NCI-H446 treated with DMSO at 0.1 percent for 48 hours (cell line): ENCODE results near the gene NINJ2.

Source experiments
- DNase-seq: peaks from one replicate; lab custom pipeline; 2025; lab: John Stamatoyannopoulos, UW

NINJ2 gene

GRCh38 chr12:673849-674248, 10.6 kb upstream of the NINJ2 start:
- DNase-seq, result no peak

GRCh38 chr12:669576-669945, 6.3 kb upstream of the NINJ2 start:
- no peak for DNase-seq

GRCh38 chr12:668090-668481, 4.8 kb upstream of the NINJ2 start:
- DNase-seq, result no peak

- DNase-seq, result no peak
Observed at GRCh38 chr12:666766-667308, 3.6 kb upstream of the NINJ2 start.

GRCh38 chr12:666066-666465, 2.8 kb upstream of the NINJ2 start:
- DNase-seq, result no peak

- no peak for DNase-seq
Observed at GRCh38 chr12:664779-665092, 1.5 kb upstream of the NINJ2 start.

GRCh38 chr12:664075-664778, 982 bp upstream of the NINJ2 start:
- DNase-seq, result no peak

DNA sequence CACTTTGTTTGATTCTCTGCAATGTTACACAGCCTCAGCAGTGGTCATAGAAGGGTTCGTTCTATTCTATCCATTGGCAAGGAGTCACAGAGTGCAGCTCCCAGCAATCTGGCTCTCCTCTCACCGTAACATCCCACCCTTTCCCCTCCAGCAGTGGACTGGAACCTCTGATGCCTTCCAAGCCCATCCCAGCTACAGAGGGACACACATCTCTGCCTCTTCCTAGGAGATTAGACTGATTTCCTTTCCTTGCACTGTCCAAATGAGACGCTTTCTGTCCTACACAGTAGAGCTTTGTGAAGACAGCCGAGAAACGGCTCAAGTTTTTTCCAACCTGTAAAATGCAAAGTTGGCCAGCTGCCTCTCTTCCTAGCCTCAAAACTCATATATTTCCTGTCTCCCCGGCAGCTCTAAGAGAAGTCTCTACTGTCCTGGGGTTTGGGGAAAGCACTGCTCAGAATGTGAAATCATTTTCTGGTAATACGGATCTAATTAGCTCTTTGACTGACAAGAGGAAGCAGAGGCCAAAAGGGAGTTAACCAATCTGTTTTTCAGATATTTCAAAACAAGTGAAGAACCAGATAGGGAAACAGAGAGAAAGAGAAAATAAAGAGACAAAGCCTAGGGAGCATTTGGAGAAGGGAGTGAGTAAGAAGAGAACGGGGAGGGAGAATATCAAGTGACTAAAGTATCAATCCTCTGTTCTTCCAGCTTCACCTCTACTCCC, 516 bp downstream of the NINJ2 start:
- no peak for DNase-seq

DNA sequence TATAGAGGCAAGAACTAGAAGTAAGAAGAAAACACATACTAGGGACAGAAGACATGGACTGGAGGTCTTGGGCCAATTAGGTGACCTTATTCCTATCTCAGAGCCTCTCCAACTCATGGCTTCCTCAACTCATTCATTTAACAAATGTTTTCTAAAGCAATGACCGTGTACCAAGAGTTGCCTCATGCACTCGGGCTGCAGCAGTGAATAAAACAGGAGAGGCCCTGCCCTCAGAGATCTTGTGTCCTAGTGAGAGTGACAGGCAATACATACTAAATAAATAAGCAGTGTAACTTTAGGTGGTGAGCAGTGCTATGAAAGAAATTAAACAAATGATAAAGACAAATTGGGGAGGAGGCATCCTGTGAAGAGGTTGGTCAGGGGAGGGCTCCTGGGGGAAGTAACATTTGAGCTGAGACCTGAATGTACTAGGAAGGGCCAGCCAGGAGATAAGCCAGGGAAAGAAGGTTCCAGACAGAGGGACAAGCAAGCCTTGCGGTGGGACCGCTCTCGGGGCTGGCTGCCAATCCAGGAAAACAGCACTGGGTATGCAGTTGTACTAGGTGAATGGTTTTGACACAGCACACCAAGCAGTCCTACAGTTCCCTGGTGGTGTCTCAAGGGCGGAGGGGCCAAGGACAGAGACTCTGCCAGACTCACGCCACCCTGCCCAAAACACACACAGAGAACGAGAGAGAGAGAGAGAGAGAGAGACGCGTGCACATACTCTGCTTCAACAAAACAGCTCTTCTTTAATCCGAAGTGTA, 1.3 kb downstream of the NINJ2 start:
- no peak for DNase-seq

DNA sequence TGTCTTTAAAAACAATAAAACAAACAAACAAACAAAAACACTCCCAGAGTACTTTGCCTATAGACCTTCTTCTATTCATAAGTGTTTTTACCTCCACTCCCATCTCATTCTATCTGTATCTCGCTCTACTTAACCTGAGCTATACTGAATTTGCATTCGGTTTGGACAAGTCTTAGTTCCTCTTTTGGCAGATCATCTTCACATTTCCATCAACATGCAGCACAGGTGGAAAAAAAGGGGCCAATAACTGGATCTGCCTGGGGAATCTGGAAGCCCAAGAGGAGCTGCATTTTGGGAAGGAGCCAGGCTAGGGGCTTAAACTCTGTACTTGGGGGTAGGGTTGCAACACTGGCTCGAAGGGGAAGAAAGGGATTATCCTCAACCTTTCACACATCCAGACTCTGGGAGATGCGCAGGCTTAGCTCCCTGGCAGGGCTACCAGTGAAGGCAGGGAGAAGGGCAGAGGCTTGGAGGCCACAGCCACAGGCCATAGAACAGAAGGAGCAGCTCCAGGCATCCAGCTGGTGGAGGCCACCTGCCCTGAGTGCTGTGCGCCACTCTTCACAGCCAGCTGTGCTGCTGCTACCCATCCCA, 4.1 kb downstream of the NINJ2 start:
- no peak for DNase-seq

DNA sequence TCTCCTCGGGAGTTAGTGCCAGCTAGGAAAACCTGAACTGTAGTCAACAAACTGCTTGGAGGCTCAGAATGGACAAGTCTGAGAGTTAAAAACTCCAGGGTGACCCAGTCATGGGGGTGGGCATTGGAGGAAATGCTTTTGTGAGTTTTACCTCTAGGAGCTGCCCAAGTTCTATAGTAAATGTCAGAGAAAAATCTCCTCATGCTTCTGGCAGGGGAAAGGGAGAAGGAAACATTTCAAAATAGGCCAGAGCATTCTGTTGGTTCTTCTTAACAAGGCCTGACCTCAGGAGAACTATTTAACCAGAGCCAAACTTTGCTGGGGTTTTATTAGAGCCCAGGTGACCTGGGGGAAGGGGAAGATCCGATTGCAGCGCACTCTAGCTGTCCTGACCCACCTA, 12.3 kb downstream of the NINJ2 start:
- DNase-seq, result no peak

DNA sequence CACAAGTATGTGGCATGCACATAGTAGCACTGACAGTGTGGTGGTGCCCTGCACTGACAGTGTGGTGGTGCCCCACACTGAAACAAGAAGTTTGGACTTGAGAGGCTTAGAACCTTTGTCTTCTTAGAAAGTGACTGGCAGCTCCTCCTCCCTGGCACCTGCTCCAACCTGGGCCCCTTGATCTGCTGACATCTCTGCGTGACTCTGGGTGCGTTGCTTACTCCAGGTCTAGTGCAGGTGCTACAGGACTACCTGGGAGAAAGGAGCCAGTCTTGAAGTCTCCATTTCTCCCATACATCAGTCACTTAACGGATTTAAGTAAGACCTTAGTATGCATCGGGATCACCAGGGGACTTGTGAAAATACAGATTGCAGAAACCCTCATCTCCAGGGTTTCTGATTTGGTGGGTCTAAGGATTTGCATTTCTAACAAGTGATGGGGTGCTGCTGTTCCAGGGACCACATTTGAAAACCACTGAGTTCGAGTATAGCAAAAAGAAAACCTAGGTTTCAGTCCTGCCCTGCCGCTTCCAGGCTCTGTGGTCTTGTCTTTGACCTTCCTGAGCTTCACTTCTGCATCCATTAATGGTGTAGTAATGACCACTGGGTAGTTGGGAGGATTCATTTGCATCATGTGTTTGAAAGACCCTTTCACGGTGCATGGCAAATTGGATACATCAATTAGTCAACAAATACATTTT, 15.7 kb downstream of the NINJ2 start:
- no peak for DNase-seq

- DNase-seq, result no peak
Observed at GRCh38 chr12:646442-647384, 16.5 kb downstream of the NINJ2 start.

- no peak for DNase-seq
Observed at GRCh38 chr12:645563-646071, 17.6 kb downstream of the NINJ2 start.

GRCh38 chr12:644818-645552, 18.3 kb downstream of the NINJ2 start:
- no peak for DNase-seq

GRCh38 chr12:644303-644639, 19.0 kb downstream of the NINJ2 start:
- DNase-seq, result no peak

- no peak for DNase-seq
Observed at GRCh38 chr12:643475-644302, 19.6 kb downstream of the NINJ2 start.

DNA sequence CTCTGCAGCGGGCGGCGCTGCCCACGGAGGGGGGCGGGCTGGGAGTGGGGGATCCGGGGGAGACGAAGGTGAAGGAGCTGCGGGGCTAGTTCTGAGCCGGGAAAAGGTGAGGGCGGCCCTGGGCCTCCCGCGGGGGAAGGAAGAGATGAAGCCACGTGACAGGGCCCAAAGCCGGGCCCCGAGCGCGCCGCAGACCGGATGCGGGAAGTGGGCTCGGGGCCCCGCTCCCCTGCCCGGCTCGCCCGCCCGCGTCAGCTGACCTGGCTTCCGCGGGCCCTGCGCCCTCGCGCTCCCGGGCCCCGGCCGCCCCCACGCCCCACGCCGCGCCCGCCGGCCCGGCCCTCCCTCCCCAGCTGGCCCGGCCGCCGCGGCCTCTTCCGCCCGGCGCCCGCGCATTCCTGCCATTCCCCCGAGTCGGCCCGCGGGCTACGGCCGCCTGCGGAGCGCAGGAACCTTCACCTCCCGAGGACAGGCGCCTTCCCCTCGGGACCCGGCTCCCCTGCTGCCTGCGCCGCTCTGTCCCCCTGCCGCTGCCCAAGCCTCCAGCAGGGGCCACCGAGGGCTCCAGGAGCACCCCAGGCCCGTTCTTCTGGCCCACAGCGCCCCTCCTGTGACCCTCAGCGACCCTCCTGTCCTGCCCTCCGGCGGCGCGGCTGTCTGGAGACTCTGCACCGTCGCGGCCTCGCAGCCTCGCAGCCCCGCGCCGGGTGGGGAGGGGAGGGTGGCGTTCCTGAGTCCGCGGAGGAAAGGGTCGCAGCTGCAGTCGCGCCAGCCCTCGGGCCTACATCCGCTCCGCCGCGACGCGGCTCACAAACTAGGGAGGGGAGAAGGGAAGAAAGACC, 20.4 kb downstream of the NINJ2 start:
- no peak for DNase-seq
